GM18511 (cell line): ENCODE results near the gene RRP15.
"Not testable (repeated sequence)": the region's sequence is repeated elsewhere in the genome, so short reads cannot be mapped to it uniquely, and the experiment has no call there.

Source experiments
- ATAC-seq: cut with Tn5 transposase; IDR thresholded peaks from one replicate; pipeline ENCODE4 v1.9.1; 2021; ENCODE audit warnings: mild to moderate bottlenecking, moderate library complexity; ENCODE audit not compliant: unreplicated experiment

RRP15 gene

GRCh38 chr1:218296162-218296561 is 11.1 kb downstream of the RRP15 start:
- no peak for ATAC-seq

DNA sequence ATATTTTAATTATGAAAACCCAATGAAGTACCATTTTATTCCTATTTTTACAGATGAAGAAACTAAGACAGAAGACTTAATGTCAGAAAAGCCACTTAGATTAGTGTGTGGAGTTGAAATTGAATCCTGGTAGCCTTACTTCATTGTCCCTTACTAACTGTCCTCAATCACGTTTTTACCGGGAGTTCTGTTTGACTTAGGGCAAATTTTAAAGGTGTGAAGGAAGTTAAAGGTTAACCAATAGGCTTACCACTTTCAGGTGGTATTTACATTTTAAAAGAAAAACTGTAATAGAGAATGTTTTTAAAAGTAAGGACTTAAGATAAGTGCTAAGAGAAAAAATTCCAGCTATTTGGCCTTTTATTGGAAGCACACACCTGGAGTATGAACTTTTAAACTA is 12.4 kb downstream of the RRP15 start:
- ATAC-seq: no peak

GRCh38 chr1:218297867-218298266 is 12.8 kb downstream of the RRP15 start:
- no peak for ATAC-seq

GRCh38 chr1:218298398-218298797 is 13.3 kb downstream of the RRP15 start:
- ATAC-seq: no peak

DNA sequence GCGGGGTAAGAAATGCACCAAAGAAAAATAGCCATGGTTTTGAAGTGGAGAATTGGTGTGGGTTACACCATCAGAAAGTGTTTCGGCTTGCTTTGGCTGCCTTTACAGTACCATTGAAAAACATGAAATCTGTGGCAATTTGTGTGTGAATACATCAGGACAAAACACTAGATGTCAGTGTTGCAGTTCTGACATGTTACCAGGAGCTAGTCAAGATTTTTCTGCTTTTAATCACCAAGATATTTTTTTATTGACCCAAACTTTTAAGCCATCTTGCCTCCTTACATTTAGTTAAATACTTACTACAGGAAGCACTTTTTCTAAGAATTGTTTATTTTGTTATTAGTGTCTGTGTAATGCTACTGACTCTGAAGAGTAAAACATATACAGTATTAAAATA is 14.3 kb downstream of the RRP15 start:
- peak; percentile 63 for ATAC-seq

DNA sequence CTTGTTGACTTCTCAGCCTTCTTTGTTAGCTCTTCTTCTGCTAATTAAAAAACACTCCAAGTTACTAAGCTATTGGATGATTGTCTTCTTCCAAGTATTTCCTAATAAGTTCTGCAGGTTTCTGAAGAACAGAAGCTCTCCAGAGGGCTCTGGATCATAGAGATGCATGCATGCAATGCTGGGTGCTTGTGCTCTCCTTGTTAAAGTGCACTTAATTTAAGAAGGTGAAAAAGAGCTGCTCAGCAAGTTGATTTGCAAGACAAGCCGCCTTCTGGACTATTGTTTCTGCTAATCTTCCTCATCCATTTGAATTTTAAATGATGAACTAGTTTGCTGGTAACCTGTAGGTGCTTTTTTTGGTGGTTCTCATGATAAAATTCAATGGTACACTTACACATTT is 16.1 kb downstream of the RRP15 start:
- no peak for ATAC-seq

- ATAC-seq: no peak
Observed at GRCh38 chr1:218302155-218302554, 17.1 kb downstream of the RRP15 start.

- ATAC-seq: no peak
Observed at GRCh38 chr1:218303176-218303879, 18.2 kb downstream of the RRP15 start.

GRCh38 chr1:218304281-218305039 is 19.4 kb downstream of the RRP15 start:
- peak; percentile 85 for ATAC-seq

GRCh38 chr1:218305472-218306064 is 20.5 kb downstream of the RRP15 start:
- ATAC-seq: no peak

GRCh38 chr1:218312509-218312908 is 27.4 kb downstream of the RRP15 start:
- ATAC-seq: no peak

DNA sequence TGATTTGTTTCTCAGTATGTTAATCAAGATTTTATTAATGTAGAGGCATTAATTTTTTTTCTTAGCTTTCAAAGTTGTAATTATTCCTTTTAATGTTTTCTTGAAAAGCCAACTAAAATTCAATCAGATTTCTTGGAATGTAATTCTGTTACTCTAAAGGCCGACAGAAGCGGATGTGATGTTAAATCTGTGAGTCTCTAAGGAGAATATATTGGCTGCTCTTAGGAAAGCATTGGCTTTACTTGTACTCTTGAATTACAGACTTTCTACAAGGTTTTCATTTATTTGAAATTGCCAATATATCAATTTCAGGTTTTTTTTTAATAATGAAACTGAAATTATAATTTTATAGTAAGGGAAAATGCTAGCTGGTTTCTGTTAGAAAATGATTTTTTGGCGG is 29.2 kb downstream of the RRP15 start:
- no peak for ATAC-seq

DNA sequence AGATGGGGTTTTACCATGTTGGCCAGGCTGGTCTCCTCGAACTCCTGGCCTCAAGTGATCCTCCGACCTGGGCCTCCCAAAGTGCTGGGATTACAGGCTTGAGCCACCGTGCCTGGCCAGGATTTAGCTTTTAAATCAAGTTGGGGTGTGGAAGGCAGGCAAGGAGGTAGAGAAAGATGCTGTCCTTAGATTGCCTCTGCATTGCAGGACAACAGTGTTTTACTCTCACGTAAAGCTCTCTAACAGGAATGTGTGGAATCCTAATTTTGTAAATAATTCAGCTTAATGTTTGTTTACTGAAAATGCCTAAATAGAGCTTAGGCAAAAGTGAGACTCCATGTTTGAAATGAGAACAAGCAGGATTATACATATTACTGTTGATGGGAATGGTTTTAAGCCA is 30.5 kb downstream of the RRP15 start:
- ATAC-seq: no peak

GRCh38 chr1:218317061-218317460 is 32.0 kb downstream of the RRP15 start:
- no peak for ATAC-seq

DNA sequence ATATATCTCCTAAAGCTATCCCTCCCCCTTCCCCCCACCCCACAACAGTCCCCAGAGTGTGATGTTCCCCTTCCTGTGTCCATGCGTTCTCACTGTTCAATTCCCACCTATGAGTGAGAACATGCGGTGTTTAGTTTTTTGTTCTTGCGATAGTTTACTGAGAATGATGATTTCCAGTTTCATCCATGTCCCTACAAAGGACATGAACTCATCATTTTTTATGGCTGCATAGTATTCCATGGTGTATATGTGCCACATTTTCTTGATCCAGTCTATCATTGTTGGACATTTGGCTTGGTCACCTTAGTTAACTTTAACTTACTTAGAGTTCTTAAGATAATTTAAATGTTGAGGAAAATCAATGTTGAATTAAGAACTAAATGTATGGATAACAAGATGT is 35.1 kb downstream of the RRP15 start:
- not testable (repeated sequence) for ATAC-seq

GRCh38 chr1:218322762-218323161 is 37.7 kb downstream of the RRP15 start:
- no peak for ATAC-seq

- no peak for ATAC-seq
Observed at GRCh38 chr1:218323568-218324225, 38.6 kb downstream of the RRP15 start.

DNA sequence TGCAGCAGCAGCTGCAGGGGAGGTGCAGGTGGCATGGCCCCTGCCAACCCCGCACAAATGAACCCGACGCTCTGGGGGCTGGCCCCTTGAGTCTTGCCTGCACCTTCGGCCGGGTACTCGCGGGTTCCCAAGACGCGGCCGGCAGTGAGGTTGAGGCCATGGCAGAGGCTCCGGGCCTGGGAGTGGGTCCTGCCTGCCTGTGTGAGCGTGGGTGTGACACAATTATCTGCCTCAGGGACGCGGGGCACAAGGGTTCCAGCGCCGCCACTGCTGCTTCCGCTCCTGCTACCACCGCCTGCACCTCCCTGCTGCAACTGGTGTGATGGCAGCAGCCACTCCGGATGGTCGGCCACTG is 39.1 kb downstream of the RRP15 start:
- no peak for ATAC-seq

DNA sequence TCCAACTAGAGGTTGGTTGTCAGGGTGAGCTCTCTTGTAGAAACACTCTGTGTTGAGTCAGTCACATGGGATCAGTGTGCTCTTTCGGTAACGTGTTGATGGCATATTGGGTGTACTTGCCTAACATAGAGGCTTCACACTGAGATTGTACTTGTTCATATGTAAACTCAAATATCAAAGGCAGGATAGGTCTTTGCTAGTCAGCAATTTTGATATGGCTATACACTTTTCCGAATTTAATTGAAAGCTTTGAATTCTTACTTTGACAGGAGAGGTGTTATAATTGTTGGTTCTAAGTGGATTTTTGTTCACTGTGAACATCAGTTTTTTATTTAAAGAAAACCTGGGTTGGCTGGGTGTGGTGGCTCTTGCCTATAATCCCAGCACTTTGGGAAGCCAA is 43.7 kb downstream of the RRP15 start:
- no peak for ATAC-seq

GRCh38 chr1:218330043-218330623 is 45.0 kb downstream of the RRP15 start:
- ATAC-seq: peak; percentile 81

DNA sequence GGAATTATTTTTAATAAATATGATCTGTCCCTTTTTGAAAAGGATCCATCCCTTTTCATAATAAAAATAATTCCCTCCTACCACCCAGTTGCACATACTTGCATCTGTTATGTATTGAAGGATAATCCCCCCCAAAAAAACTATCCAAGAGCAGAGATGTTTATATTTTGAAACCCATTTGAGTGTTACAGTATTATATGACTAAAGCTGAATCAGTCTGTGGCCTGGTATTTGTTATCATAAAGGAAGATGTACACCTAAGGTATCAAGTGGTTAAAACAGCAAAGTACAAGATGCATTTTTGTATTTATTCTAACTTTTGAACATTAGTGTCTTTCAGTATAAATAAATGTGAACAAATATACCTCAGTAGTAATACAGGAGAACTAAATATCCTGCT is 47.3 kb downstream of the RRP15 start:
- no peak for ATAC-seq
